ENCODE measurements around the gene LRRC49. TPM values are rescaled to one million over a fixed set of nuclear protein-coding genes. Genes with fewer than 3 reads are reported as not detected.

The LRRC49 gene
- total RNA-seq, 4 donors from 2014 or later = 8.3 to 16.1 (median 11.9) TPM

GRCh38 chr15:70956201-70956995, 63.8 kb downstream of the LRRC49 start:
- peaks cover 4 to 9% of the 10 kb centered on the region in 2 donors for H3K4me1 ChIP-seq
- no peaks in the 10 kb centered on the region for H3K27me3 ChIP-seq
- WGBS, 2 donors = 52 to 56% methylated on average over 3 of the region's 3 CpGs
- TF ChIP-seq POLR2A (IDR thresholded peaks at IDR 0.05) (no peak), CTCF (IDR thresholded peaks at IDR 0.05) (no peak)
- intact Hi-C loops (cut with DNase I) = no loop called here
- no peak for DNase-seq
- H3K9me3 ChIP-seq = no peaks in the 10 kb centered on the region
- H3K36me3 ChIP-seq = no peaks in the 10 kb centered on the region
- H3K27ac ChIP-seq = no peak overlapping the region
- H3K4me3 ChIP-seq (replicated peaks in 1 of 3) = no peak overlapping the region

- TF ChIP-seq CTCF (IDR thresholded peaks at IDR 0.05) (no peak), POLR2A (IDR thresholded peaks at IDR 0.05) (no peak)
- DNase-seq = no peak
- intact Hi-C loops (cut with DNase I) = no loop called here
- H3K4me1 ChIP-seq = no peaks in the 10 kb centered on the region
- no peak overlapping the region for H3K4me3 ChIP-seq (replicated peaks in 1 of 3)
- no peak overlapping the region for H3K27ac ChIP-seq
- no peaks in the 10 kb centered on the region for H3K27me3 ChIP-seq
- H3K36me3 ChIP-seq = no peaks in the 10 kb centered on the region
- no peaks in the 10 kb centered on the region for H3K9me3 ChIP-seq
Observed at GRCh38 chr15:70962084-70962483, 69.5 kb downstream of the LRRC49 start.

GRCh38 chr15:70963199-70963598, 70.6 kb downstream of the LRRC49 start:
- Histone ChIP-seq H3K27me3 (no peaks in the 10 kb centered on the region), H3K36me3 (no peaks in the 10 kb centered on the region), H3K27ac (no peak overlapping the region), H3K9me3 (no peaks in the 10 kb centered on the region), H3K4me1 (no peaks in the 10 kb centered on the region), H3K4me3 (replicated peaks in 1 of 3) (no peak overlapping the region)
- intact Hi-C loops (cut with DNase I) = no loop called here
- DNase-seq = no peak
- WGBS, 2 donors = 92 to 97% methylated on average over 1 of the region's 1 CpG
- no peak for TF ChIP-seq POLR2A (IDR thresholded peaks at IDR 0.05)
- no peak for TF ChIP-seq CTCF (IDR thresholded peaks at IDR 0.05)

GRCh38 chr15:70964058-70964457, 71.4 kb downstream of the LRRC49 start:
- Histone ChIP-seq H3K4me3 (replicated peaks in 1 of 3) (no peak overlapping the region), H3K4me1 (no peaks in the 10 kb centered on the region), H3K36me3 (no peaks in the 10 kb centered on the region), H3K27ac (no peak overlapping the region), H3K9me3 (no peaks in the 10 kb centered on the region), H3K27me3 (no peaks in the 10 kb centered on the region)
- TF ChIP-seq POLR2A (IDR thresholded peaks at IDR 0.05) (no peak), CTCF (IDR thresholded peaks at IDR 0.05) (no peak)
- WGBS, 2 donors = 91 to 94% methylated on average over 5 of the region's 5 CpGs
- intact Hi-C loops (cut with DNase I) = no loop called here
- no peak for DNase-seq

- DNase-seq = no peak
- H3K27ac ChIP-seq = no peak overlapping the region
- H3K4me3 ChIP-seq (replicated peaks in 1 of 3) = no peak overlapping the region
- H3K4me1 ChIP-seq = no peaks in the 10 kb centered on the region
- intact Hi-C loops (cut with DNase I) = no loop called here
- H3K36me3 ChIP-seq = no peaks in the 10 kb centered on the region
- TF ChIP-seq CTCF (IDR thresholded peaks at IDR 0.05) = no peak
- no peak for TF ChIP-seq POLR2A (IDR thresholded peaks at IDR 0.05)
- H3K9me3 ChIP-seq = no peaks in the 10 kb centered on the region
- WGBS, 2 donors = 94 to 97% methylated on average over 1 of the region's 1 CpG
- no peaks in the 10 kb centered on the region for H3K27me3 ChIP-seq
Observed at GRCh38 chr15:70964686-70965085, 72.1 kb downstream of the LRRC49 start.

Data from thyroid gland (tissue), 4 donors.